Osteoblast (primary cell): ENCODE results near the gene ZNF143. TPM values are rescaled to one million over a fixed set of nuclear protein-coding genes. Genes with fewer than 3 reads are reported as not detected.

Experiments used
- DNase-seq: peaks from one replicate; pipeline ENCODE4 v3.0.0; 2011; ENCODE audit warnings: low spot score, mixed read lengths; ENCODE audit not compliant: insufficient read length; ENCODE audit errors: missing footprints
- H2AFZ ChIP-seq: 2 replicates; pipeline ENCODE4 v1.6.0; 2011; ENCODE audit warnings: mild to moderate bottlenecking, low read length
- H3K27ac ChIP-seq: 2 replicates; pipeline ENCODE4 v1.5.1; 2011; ENCODE audit warnings: mild to moderate bottlenecking, low read depth, low read length, moderate library complexity
- H3K27me3 ChIP-seq: 2 replicates; pipeline ENCODE4 v1.6.0; 2012; ENCODE audit warnings: mild to moderate bottlenecking, control low read depth, inconsistent platforms, low read length, moderate library complexity; ENCODE audit not compliant: insufficient read depth
- H3K36me3 ChIP-seq: 2 replicates; pipeline ENCODE4 v1.5.1; 2011; ENCODE audit warnings: mild to moderate bottlenecking, low read length, control low read depth, moderate library complexity; ENCODE audit not compliant: insufficient read depth
- H3K4me1 ChIP-seq: 2 replicates; pipeline ENCODE4 v1.5.1; 2011; ENCODE audit warnings: mild to moderate bottlenecking, low read length, control low read depth, moderate library complexity; ENCODE audit not compliant: insufficient read depth
- H3K4me2 ChIP-seq: 2 replicates; pipeline ENCODE4 v1.6.0; 2011; ENCODE audit warnings: mild to moderate bottlenecking, low read length; ENCODE audit not compliant: insufficient read depth
- H3K4me3 ChIP-seq: fragments of 200-600 bp; sonication (generic); 3 replicates; pipeline ENCODE4 v1.5.1; 2012; ENCODE audit warnings: mild to moderate bottlenecking, low read length, inconsistent platforms; ENCODE audit not compliant: insufficient read depth
- H3K79me2 ChIP-seq: 2 replicates; pipeline ENCODE4 v1.6.0; 2012; ENCODE audit warnings: mild to moderate bottlenecking, low read length, control low read depth, inconsistent platforms; ENCODE audit not compliant: insufficient read depth
- H3K9me3 ChIP-seq: 2 replicates; pipeline ENCODE4 v1.5.1; 2011; ENCODE audit warnings: low read depth, low read length, control low read depth
- H4K20me1 ChIP-seq: 2 replicates; pipeline ENCODE4 v1.6.0; 2012; ENCODE audit warnings: mild to moderate bottlenecking, low read length, control low read depth; ENCODE audit not compliant: insufficient read depth
- CTCF ChIP-seq: IDR thresholded peaks from 2 replicates; pipeline ENCODE4 v1.5.1; 2011; ENCODE audit warnings: mild to moderate bottlenecking, low read depth, low read length, moderate library complexity; ENCODE audit errors: extremely low read depth
- total RNA-seq: library from RNA; depleted of rRNA; stranded (reverse); fragments of >200 nt; gene quantifications from 2 replicates; pipeline ENCODE4 v1.2.3, GENCODE V29; 2012

Gene ZNF143
- total RNA-seq, 1 donor, result 26.4 TPM

GRCh38 chr11:9571071-9571762, 110.4 kb downstream of the ZNF143 start:
- no peak for TF ChIP-seq CTCF
- Histone ChIP-seq H4K20me1 (no peaks in the 10 kb centered on the region), H2AFZ (no peak overlapping the region), H3K27me3 (no peaks in the 10 kb centered on the region), H3K79me2 (peaks cover 26% of the 10 kb centered on the region), H3K36me3 (peaks cover 5% of the 10 kb centered on the region), H3K4me3 (no peak overlapping the region), H3K27ac (no peak overlapping the region), H3K4me1 (peaks cover 43% of the 10 kb centered on the region), H3K4me2 (no peak overlapping the region), H3K9me3 (no peaks in the 10 kb centered on the region)
- DNase-seq, result no peak

DNA sequence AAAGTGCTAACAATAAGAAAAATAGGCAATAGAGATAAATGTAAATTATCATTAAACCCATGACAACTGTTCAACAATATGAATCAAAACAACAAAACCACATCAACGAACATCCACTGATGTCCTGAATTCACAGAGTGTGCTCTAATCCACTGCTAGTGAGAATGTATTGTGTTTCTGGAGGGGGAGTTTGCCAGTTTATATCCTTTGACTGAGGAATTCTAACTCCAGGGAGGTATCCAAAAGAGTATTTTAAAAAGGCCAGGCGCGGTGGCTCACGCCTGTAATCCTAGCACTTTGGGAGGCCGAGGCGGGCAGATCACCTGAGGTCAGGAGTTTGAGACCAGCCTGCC, 110.9 kb downstream of the ZNF143 start:
- H3K9me3 ChIP-seq, result no peaks in the 10 kb centered on the region
- H3K4me2 ChIP-seq, result no peak overlapping the region
- peaks cover 31% of the 10 kb centered on the region for H3K79me2 ChIP-seq
- DNase-seq, result no peak
- no peak overlapping the region for H3K27ac ChIP-seq
- peaks cover 9% of the 10 kb centered on the region for H3K36me3 ChIP-seq
- TF ChIP-seq CTCF, result no peak
- no peaks in the 10 kb centered on the region for H4K20me1 ChIP-seq
- H3K4me1 ChIP-seq, result peaks cover 43% of the 10 kb centered on the region
- H3K4me3 ChIP-seq, result no peak overlapping the region
- H3K27me3 ChIP-seq, result no peaks in the 10 kb centered on the region
- H2AFZ ChIP-seq, result no peak overlapping the region

DNA sequence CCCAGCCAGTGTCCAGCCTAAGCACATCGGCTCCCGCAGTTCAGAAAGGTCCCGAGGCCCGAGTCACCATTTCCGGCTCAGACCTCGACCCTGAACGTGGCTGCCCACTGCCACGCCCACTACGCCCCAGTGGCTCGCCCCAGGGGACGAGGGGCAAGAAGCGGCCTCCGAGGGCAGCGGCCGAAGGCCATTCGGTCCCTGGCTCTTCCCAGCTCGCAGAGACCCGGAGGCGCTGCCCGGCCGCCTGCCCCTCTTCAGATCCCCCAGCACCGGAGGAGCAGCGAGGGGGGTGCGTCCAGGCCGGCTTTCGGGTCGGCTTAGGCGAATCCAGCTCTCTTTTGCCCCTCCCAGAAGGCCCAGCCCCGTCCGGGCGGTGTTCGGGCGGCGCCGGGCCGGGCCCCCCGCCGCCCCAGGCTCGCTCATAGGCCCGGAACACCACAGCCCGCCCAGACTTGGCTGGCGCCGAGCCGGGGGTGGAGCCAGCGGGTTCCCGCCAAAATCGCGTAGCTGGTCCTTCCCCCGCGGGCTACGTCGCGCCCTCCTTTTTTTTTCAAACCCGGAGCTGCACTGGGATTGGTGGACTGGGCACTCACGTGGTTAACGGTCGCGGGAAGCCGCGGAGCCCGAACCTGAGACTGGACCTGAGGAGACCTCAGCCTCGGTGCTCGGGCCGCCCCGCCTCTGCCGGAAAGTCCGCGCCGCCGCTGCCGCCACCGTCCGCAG, 112.4 kb downstream of the ZNF143 start, which contains the start of gene WEE1:
Gene WEE1 (plus strand): TSS at position 619 of the 723 bp plus-strand sequence. CDS start 264 bp downstream, outside the sequence.
- Histone ChIP-seq H3K36me3 (peaks cover 17% of the 10 kb centered on the region), H3K4me3 (peak within 1 kb of the TSS; percentile 90), H3K79me2 (peaks cover 46% of the 10 kb centered on the region), H2AFZ (peak within 1 kb of the TSS; percentile 81), H3K4me2 (peak within 1 kb of the TSS; percentile 100), H3K4me1 (peaks cover 45% of the 10 kb centered on the region), H3K27me3 (no peaks in the 10 kb centered on the region), H3K9me3 (no peaks in the 10 kb centered on the region), H3K27ac (peak within 1 kb of the TSS; percentile 96), H4K20me1 (no peaks in the 10 kb centered on the region)
- no peak for TF ChIP-seq CTCF
- DNase-seq, result peak; percentile 97
